Duodenal mucosa (tissue), 2 donors: Measurements from ENCODE around the gene VARS2.

ENCODE experiments used
- H3K27ac ChIP-seq: one replicate; pipeline ENCODE4 v1.7.0; 2013; ENCODE audit warnings: low read depth, low read length
- H3K27me3 ChIP-seq, 2 donors: one replicate each; pipeline ENCODE4 v1.7.0; 2013; ENCODE audit warnings: low read length in 2 of 2, control low read depth in 1 of 2; ENCODE audit not compliant: insufficient read depth in 2 of 2, control insufficient read depth in 1 of 2
- H3K36me3 ChIP-seq, 2 donors: one replicate each; pipeline ENCODE4 v1.7.0; 2013; ENCODE audit warnings: low read length in 2 of 2, control low read depth in 1 of 2; ENCODE audit not compliant: insufficient read depth in 2 of 2, control insufficient read depth in 1 of 2
- H3K4me1 ChIP-seq, 2 donors: one replicate each; pipeline ENCODE4 v1.7.0; 2013; ENCODE audit warnings: low read length in 2 of 2, control low read depth in 1 of 2; ENCODE audit not compliant: insufficient read depth in 2 of 2, control insufficient read depth in 1 of 2
- H3K4me3 ChIP-seq, 2 donors: one replicate each; pipeline ENCODE4 v1.7.0; 2013; ENCODE audit warnings: low read length in 2 of 2, low read depth in 1 of 2
- H3K9ac ChIP-seq, 2 donors: one replicate each; pipeline ENCODE4 v1.7.0; 2013; ENCODE audit warnings: low read length in 2 of 2, low read depth in 1 of 2
- H3K9me3 ChIP-seq, 2 donors: one replicate each; pipeline ENCODE4 v1.7.0; 2013; ENCODE audit warnings: low read length in 2 of 2, control low read depth in 1 of 2; ENCODE audit not compliant: control insufficient read depth in 1 of 2

Gene VARS2

DNA sequence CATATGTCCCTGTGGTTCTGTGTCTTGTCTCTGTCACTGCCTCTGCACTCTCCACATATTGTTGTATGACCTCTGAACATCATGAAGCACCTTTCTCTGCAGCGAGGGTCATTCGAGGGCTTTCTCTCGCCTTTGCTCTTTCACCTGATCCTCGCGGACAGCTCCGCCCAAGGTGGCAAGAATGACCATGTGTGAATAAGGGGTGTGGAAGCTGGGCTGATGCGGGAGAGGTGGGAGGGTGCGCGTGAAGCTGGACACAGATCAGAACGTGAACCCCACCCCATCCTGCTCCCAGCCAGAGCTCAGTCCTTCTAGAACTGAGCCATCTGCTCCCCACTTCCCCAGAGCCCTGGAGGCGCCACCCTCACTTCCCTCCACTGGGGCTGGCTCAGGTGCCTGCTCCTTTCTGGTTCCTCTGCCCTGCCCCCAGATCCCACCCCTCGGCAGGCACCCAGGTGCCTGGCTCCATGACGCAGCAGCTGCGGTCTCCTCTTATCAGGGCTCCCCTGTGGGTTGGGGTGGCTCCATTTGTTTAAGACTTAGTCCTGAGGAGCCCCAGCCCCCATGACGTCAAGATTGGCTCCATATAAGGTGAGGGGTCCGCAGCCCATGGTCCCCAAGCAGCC is 26.4 kb downstream of the VARS2 start, which contains the start of gene MUCL3:
Gene MUCL3, plus strand, starts transcription at position 613 of the 626 bp plus-strand sequence. CDS start 27 bp downstream, outside the sequence.
- Histone ChIP-seq H3K9me3 (no peaks in the 10 kb centered on the region), H3K36me3 (no peaks in the 10 kb centered on the region), H3K4me3 (no peak within 1 kb of the TSS), H3K9ac (no peak within 1 kb of the TSS), H3K27me3 (peaks cover 3 to 13% of the 10 kb centered on the region in 2 donors), H3K27ac (no peak within 1 kb of the TSS), H3K4me1 (peaks cover 8 to 17% of the 10 kb centered on the region in 2 donors)

DNA sequence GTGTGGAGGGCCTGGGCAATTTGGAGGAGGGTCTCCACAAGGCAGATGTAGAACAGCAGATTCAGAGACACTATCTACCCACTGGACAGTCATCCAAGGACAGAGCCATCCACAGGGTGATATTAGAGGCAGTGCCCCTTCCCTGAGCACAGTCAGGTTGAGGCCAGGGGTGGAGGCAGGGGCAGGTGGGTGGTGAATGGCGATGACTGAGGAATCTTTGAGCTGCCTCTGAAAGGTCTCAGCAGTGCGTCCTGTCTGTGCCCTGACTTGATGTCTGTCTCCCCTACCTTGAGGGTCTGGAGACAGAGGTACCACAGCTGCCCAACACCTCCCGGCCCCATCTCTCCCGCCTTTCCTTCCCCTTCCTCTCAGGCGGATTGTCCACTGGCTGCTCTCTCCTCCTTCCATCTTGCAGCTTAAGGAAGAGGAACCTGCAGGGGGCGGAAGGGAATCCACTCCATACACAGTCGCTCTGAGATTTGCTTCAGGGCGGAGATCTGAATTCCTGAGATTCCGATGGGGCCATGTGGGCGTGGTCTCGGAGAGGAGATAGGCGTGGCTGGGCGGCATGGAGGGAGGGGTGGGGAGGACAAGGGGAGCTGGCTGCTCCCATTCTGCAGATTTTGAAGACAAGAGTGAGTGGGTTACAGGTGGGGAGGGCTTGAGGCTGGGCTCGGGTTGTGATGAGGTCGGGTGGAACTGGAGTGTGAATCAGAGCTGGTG is 28.5 kb downstream of the VARS2 start:
- Histone ChIP-seq H3K4me1 (peaks cover 8 to 17% of the 10 kb centered on the region in 2 donors), H3K9me3 (no peaks in the 10 kb centered on the region), H3K9ac (no peak overlapping the region), H3K36me3 (no peaks in the 10 kb centered on the region), H3K27me3 (peaks cover 7 to 13% of the 10 kb centered on the region in 2 donors), H3K27ac (no peak overlapping the region), H3K4me3 (no peak overlapping the region)

DNA sequence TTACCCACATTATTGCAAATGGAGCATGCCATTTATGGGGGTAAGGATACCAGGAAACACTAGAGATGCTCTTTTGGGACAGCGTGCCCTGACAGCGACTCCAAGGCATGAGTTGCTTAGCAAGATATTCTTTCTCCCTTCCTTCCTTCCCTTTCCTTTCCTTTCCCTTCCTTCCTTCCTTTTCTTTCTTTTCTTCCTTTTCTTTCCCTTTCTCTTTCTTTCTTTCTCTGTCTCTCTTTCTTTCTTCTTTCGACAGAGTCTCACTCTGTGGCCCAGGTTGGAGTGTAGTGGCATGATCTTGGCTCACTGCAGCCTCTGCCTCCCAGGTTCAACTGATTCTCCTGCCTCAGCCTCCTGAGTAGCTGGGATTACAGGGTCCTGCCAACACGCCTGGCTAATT is 30.0 kb downstream of the VARS2 start:
- H3K36me3 ChIP-seq: no peaks in the 10 kb centered on the region
- peaks cover 8 to 21% of the 10 kb centered on the region in 2 donors for H3K4me1 ChIP-seq
- H3K27ac ChIP-seq: no peak overlapping the region
- no peak overlapping the region for H3K9ac ChIP-seq
- no peak overlapping the region for H3K4me3 ChIP-seq
- H3K27me3 ChIP-seq: peaks cover 7 to 13% of the 10 kb centered on the region in 2 donors
- no peaks in the 10 kb centered on the region for H3K9me3 ChIP-seq

DNA sequence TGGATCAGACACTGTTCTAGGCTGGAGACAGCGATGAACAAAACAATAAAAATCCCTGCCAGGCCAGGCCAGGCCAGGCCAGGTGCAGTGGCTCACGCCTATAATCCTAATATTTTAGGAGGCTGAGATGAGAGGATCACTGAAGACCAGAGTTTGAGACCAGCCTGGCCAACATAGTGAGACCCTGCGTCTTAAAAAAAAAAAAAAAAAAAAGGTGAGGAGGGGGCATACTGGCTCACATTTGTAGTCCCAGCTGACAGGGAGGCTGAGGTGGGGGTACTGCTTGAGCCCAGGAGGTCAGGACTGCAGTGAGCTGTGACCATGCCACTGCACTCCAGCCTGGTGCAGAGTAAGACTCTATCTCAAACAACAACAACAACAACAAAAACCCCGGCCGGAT is 31.2 kb downstream of the VARS2 start:
- peaks cover 8 to 11% of the 10 kb centered on the region in 2 donors for H3K4me1 ChIP-seq
- no peak overlapping the region for H3K4me3 ChIP-seq
- H3K27me3 ChIP-seq: peaks cover 7 to 13% of the 10 kb centered on the region in 2 donors
- H3K9me3 ChIP-seq: no peaks in the 10 kb centered on the region
- no peak overlapping the region for H3K27ac ChIP-seq
- H3K9ac ChIP-seq: no peak overlapping the region
- no peaks in the 10 kb centered on the region for H3K36me3 ChIP-seq

DNA sequence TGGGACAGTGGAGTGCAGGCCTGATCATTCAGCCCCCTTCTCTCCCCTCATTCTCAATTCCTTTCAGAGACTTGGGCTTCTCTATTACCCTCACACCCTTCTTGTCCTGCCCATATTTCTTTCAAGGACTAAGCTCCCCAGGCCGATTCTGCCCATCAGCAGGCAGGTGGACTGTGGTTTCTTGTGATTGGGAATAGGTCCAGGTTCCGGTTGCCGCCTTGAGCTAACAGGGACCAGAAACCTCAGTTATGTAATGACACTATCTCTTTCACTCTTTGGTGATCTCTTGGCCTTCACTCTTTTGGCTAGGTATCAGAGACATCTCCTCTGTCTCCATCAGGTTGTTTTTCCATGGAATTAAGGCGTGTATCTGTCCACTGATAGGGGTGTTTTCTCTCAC is 33.2 kb downstream of the VARS2 start:
- Histone ChIP-seq H3K36me3 (no peaks in the 10 kb centered on the region), H3K4me1 (peaks cover 5 to 7% of the 10 kb centered on the region in 2 donors), H3K4me3 (no peak overlapping the region), H3K27ac (no peak overlapping the region), H3K27me3 (peaks cover 9 to 11% of the 10 kb centered on the region in 2 donors), H3K9ac (no peak overlapping the region), H3K9me3 (no peaks in the 10 kb centered on the region)

DNA sequence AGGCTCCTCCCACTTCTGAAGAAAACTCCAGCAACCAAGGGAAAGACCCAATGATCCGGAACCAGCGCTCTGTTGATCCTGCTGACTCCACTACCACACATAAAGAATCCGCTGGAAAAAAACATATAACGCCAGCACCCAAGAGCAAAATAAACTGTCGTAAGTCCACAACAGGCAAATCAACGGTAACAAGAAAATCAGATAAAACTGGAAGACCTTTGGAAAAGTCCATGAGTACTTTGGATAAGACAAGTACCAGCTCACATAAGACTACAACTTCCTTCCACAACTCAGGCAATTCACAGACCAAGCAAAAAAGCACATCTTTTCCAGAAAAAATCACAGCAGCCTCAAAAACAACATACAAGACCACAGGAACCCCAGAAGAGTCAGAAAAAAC is 34.8 kb downstream of the VARS2 start:
- H3K9ac ChIP-seq: no peak overlapping the region
- H3K9me3 ChIP-seq: no peaks in the 10 kb centered on the region
- H3K4me1 ChIP-seq: peaks cover 0 to 5% of the 10 kb centered on the region in 2 donors
- H3K36me3 ChIP-seq: no peaks in the 10 kb centered on the region
- no peak overlapping the region for H3K4me3 ChIP-seq
- H3K27ac ChIP-seq: no peak overlapping the region
- peaks cover 6 to 18% of the 10 kb centered on the region in 2 donors for H3K27me3 ChIP-seq

DNA sequence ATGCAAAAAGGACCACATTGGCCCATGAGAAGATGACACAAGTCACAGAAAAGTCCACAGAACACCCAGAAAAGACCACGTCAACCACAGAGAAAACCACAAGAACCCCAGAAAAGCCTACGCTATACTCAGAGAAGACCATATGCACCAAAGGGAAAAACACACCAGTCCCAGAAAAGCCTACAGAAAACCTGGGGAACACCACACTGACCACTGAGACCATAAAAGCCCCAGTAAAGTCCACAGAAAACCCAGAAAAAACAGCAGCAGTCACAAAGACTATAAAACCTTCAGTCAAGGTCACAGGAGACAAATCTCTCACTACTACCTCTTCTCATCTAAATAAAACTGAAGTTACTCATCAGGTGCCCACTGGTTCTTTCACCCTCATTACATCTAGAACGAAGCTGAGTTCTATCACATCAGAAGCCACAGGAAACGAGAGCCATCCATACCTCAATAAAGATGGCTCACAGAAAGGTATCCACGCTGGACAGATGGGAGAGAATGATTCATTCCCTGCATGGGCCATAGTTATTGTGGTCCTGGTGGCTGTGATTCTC is 38.0 kb downstream of the VARS2 start:
- no peaks in the 10 kb centered on the region for H3K9me3 ChIP-seq
- H3K27me3 ChIP-seq: peaks cover 6 to 35% of the 10 kb centered on the region in 2 donors
- no peak overlapping the region for H3K27ac ChIP-seq
- H3K4me3 ChIP-seq: no peak overlapping the region
- H3K4me1 ChIP-seq: peaks cover 15 to 21% of the 10 kb centered on the region in 2 donors
- no peak overlapping the region for H3K9ac ChIP-seq
- no peaks in the 10 kb centered on the region for H3K36me3 ChIP-seq

DNA sequence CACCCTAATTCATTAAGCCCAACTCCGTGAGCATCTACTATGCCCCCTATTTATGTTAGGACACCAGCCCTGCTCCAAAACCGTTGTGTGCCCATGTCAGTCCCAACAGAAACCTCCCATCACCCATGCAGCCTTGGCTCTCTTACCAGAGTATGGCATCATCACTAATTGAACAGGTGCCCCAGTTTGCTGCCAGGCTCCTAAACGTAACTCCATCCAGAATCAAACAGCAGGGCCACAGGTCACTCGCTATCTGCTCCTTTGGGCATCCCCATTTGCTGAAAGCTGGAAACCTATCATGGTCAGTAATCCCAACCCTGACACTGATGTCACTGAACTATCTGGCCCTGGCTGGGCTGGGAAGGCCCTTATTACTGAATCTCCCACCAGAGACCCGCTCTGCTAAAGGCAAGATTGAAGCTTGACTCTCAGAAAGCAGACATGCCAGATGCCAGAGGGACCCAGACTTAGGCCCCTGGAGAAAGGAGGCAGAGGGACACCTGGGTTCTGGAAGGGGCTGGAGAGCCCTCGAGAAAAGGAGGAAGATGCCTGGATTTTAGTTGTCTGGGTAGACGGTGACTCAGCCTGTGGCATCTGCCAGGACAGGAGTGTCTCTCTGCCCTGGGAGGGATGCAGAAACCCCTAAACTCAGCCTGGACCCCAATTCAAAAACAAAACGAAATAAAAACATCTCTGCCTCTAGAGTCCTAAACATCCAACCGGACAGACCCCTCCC is 40.8 kb downstream of the VARS2 start:
- Histone ChIP-seq H3K27ac (no peak overlapping the region), H3K9ac (peak overlapping the region; percentile 48), H3K36me3 (no peaks in the 10 kb centered on the region), H3K27me3 (peaks cover 6 to 38% of the 10 kb centered on the region in 2 donors), H3K4me3 (peak overlapping the region; percentile 65 to 66), H3K4me1 (peaks cover 15 to 16% of the 10 kb centered on the region in 2 donors), H3K9me3 (no peaks in the 10 kb centered on the region)

DNA sequence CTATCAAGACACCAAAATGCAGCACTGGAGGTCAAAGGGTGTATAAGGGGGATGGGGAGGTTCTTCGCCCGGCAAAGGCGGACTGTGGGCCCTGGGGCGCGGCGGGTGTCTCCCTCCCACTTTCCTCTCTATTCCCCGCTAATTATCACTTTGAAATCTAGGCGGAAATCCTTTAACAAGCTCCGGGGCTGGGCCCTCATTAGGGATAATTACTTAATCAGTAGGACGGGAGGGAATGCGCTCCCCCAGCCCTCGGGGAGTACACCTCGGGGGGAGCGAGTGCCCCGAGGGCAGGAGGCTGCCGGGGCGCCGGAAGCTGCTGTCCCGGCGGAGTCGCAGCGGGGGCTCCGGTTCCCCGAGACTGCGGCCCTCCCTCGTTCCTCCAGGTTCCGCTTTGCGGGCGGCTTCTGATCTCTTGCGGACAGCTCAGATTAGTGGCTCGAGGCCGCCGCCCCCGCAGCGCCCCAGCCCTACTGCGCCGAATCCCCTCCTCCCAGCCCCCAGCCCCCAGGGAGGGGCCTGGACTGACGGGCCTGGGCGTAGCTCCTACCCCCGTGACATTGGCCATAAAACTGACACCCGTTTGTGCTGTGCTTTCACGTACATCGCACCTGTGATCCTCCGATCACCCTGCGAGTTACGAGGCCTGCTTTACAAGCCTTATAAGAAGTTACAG is 41.5 kb downstream of the VARS2 start:
- Histone ChIP-seq H3K9me3 (no peaks in the 10 kb centered on the region), H3K4me3 (peak overlapping the region; percentile 65 to 66), H3K27me3 (peaks cover 6 to 38% of the 10 kb centered on the region in 2 donors), H3K9ac (peak overlapping the region; percentile 48), H3K36me3 (no peaks in the 10 kb centered on the region), H3K27ac (no peak overlapping the region), H3K4me1 (peaks cover 15 to 16% of the 10 kb centered on the region in 2 donors)
